Activated CD8-positive, alpha-beta memory T cell treated with anti-CD3 and anti-CD28 coated beads for 36 hours (primary cell): ENCODE data around the gene NCAPD2. TPM values are rescaled to one million over a fixed set of nuclear protein-coding genes. Genes with fewer than 3 reads are reported as not detected.
"Not testable (repeated sequence)": the region's sequence is repeated elsewhere in the genome, so short reads cannot be mapped to it uniquely, and the experiment has no call there.

ENCODE experiments used
- CTCF ChIA-PET: fragments of 350-600 bp; sonication (Branson Sonifier 250); formaldehyde crosslinking; loops from one replicate; lab custom pipeline; 2021; ENCODE audit warnings: antibody characterized with exemption; lab: Charles Lee
- POLR2A ChIA-PET: fragments of 350-600 bp; sonication (Branson Sonifier 250); formaldehyde crosslinking; loops from one replicate; lab custom pipeline; 2021; ENCODE audit warnings: antibody characterized with exemption; lab: Charles Lee
- total RNA-seq, 2 experiments: library from RNA; stranded (reverse); gene quantifications; one replicate each; pipeline ENCODE4 v1.2.3, GENCODE V29; 2021

The NCAPD2 gene
- total RNA-seq, 2 experiments from 2014 or later = 120 to 121 TPM

DNA sequence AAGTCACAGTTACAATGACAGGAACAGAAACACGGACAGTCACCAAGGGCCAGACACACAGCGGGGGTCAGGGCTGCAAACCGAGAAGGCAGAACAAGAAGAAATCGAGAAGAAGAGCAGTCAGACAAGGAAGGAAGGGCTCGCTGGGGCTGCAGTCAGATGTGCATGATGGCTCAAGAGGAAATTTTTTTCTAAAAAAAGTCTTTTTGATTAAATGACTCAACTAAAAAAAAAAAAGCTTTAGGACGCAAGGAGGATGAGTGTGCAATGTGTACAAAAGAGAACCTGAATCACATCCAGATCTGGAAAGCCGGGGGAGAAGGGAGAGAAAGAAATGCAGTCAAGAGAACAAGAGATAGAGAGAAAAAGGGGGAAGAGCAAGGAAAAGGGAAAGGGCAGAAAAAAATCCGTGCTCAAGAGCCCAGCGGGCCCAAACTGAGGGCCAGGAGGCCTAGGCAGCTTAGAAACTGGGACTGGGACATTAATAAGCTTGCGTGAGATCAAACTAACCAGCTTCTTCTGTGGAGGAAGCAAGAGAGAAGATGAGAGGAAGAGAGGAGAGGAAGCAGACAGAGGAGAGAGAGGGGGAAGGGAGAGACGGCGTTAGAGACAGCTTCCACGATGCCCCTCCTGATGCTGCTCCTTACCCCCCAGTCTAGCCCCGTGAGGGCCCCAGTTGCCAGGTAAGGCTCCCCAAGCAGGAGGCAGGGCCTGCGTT is 55.2 kb downstream of the NCAPD2 start:
- ChIA-PET CTCF (interaction anchor here (0.6 to 1.0 kb wide), 2 partner anchors 9 to 42 kb away, joined by 4 to 5 read pairs; no protein-coding TSS in a partner anchor), POLR2A (interaction anchor here (0.8 to 0.9 kb wide), 2 partner anchors 10 to 13 kb away, joined by 3 read pairs; no protein-coding TSS in a partner anchor)

DNA sequence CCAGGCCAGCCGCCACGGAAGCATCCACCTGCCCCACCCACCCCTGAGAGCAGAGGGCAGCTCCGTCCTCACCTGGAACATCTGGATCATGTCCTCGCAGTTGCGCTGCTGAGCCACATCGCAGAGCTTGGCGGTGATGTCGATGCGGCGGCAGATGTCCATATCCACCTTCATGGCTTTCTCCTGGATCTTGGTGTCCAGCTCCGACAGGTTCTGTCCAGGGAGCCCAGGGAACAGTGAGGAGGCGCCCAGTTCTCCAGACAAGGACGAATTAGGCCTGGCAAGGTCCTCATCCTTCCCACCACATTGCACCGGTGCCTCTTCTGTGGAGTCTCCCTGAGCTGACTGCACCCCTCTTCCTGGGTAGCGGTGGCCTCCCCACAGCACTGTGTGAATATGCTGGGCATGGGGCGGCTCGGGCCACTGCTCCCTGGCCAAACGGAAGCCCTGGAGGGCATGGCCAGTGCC is 55.8 kb downstream of the NCAPD2 start:
- CTCF ChIA-PET = interaction anchor here (1.0 to 2.6 kb wide), 2 partner anchors 8 to 15 kb away, joined by 4 to 8 read pairs; partner anchors contain the start of gene GAPDH
- POLR2A ChIA-PET = interaction anchor here (0.8 to 0.9 kb wide), 2 partner anchors 10 to 14 kb away, joined by 3 read pairs; no protein-coding TSS in a partner anchor

DNA sequence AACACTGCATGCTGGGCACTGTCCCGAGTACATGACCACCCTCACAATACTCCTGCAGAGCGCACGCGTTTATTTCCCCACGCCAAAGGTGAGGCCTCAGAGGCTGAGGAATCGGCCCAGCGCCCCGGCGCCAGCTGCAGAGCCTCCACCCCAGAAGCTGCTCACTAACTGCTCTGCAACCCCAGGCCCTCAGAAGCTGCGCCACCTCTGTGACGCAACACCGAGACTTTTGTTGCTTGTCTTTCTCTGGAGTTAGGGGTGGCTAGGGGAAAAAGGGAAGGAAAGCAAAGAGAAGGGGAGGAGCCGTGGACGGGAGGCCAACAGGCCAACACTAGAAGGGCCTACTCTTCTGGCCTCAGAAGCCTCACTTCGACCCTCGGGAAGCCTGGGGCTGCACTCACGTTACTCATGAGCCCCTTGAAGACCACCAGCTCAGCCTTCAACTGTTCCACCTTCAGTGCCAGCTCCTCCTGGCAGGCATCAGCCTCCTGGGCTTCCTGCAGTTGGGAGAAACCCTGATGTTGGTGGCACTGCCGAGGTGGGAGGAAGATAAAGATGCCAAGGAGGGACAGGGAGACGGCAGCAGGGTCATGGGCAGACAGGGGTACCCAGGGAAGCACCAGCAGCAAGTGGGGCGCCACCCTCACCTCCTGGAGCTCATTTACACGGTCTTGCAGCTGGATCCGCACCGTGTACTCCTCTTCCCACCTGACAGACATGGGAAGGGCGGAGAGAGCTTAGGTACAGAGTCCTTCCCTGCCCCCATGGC is 56.6 kb downstream of the NCAPD2 start:
- ChIA-PET POLR2A (interaction anchor here (0.8 to 1.8 kb wide), 4 partner anchors 11 to 14 kb away, joined by 3 to 5 read pairs (median 4); no protein-coding TSS in a partner anchor), CTCF (interaction anchor here (2.6 kb wide), 1 partner anchor 15 kb away, joined by 8 read pairs; the partner anchor contains the start of gene GAPDH)

DNA sequence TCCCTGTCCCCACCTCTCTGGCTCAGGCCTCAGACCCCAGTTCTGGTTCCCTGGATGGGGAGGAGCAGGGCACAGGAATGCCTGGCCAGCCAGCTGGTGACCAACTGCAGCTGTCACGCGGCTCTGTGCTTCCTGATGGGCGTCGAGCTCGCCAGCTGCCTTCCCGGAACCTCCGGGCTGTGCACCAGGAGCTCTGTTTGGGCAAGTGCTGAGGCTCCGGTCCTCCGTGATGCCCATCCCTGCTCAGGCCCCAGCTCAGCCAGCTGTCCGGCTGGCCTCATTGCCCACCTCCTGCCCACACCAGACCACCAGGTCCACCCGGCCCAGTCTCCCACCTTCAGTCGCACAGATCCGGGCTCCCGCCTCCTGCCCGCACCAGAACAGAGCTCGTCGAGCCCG is 57.2 kb downstream of the NCAPD2 start:
- ChIA-PET POLR2A (interaction anchor here (0.8 to 1.8 kb wide), 3 partner anchors 12 to 15 kb away, joined by 3 to 5 read pairs (median 5); no protein-coding TSS in a partner anchor), CTCF (interaction anchor here (0.5 to 3.9 kb wide), 3 partner anchors 13 to 46 kb away, joined by 3 to 13 read pairs (median 8); partner anchors contain the start of gene GAPDH)

DNA sequence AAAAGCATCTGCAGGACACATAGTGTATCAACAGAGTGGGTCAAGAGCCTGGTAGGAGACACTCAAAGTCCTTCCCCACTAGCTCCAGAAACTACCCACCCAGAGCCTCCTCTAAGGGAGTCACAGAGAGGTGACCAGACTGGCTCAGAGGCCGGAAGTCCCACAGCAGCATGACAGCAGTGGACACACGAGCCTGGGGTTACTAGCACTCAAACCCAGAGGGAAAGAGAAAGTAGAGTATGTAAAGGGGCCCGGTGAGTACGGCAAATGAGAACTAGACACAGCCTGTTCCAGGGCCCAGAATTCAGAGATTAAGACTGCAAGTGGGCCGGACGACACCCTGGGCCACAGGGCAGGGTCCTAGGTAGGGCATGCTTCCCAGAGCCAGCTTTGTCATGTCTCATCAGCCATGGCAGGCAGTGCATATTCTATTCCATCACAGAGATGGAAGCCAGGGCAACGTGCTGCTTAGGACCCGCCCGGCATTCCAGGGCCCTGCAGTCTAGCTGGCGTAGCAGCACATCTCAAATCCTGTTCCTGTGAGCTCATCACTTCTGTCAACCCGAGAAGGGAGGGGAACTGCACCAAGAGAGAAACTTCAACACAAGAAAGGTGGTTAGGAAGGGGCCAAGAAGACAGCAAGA is 57.7 kb downstream of the NCAPD2 start:
- ChIA-PET CTCF (interaction anchor here (0.5 to 3.9 kb wide), 4 partner anchors 12 to 45 kb away, joined by 3 to 13 read pairs (median 6); partner anchors contain the start of gene GAPDH), POLR2A (interaction anchor here (0.8 to 1.8 kb wide), 3 partner anchors 12 to 15 kb away, joined by 3 to 5 read pairs (median 5); no protein-coding TSS in a partner anchor)

DNA sequence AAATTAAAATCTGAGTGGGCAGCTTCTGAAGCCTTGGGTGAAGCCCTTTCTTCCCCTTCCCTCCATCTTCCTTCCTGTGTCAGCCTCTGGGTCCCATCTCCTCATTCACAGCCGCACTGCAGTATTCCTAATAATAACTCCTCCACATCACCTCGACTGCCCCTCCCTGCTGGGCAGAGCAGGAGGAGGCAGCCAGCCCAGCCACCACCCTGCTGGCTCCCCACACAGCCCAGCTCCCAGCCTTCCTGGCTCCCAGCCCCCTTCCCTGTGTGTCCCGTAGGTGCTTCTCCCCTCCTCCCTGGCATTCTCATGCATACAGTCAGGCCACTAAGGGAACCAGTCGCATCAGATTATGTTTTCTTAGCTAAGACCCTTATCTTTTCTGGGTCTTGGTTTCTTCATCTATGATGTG is 58.2 kb downstream of the NCAPD2 start:
- ChIA-PET POLR2A (interaction anchor here (1.8 kb wide), 1 partner anchor 16 kb away, joined by 5 read pairs; no protein-coding TSS in a partner anchor), CTCF (interaction anchor here (1.1 to 3.9 kb wide), 3 partner anchors 12 to 17 kb away, joined by 5 to 13 read pairs (median 8); partner anchors contain the start of gene GAPDH)

DNA sequence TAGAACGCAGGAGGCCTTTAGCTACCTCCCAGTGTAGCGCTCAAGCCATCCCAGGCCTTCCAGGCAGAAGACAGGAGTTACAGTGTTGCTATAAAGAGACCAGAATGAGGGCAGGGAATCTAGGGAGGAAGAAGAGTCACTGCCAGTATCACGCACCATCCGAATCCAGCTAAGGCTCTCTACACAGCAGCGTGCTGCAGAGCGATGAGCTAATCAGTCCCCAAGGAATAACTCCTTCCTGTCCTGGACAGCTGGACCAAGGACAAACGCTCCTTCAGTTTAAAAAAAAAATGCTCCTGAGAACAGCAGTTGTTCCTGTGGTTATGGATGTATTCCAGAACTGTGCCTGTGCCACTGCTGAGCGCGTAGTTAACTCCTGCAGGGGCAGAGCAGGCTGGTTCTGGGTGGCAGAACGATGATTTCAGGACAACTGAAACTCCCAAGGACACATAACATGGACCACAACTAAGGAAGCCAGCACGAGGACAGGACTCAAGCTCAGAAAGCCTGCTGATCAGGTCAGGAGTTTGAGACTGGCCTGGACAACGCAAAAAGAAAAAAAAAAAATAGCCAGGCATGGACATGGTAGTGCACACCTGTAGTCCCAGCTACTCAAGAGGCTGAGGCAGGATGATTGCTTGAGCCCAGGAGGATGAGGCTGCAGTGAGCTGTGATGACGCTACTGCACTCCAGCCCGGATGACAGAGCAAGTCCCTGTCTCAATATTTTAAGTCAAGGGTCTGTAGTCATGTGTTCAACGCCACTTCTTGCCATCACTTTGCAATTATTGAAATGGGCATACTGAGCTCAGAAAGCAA is 59.4 kb downstream of the NCAPD2 start:
- ChIA-PET CTCF (interaction anchor here (0.7 to 3.9 kb wide), 7 partner anchors 11 to 101 kb away, joined by 3 to 23 read pairs (median 9); partner anchors contain the start of gene TAPBPL), POLR2A (no interaction called here)

DNA sequence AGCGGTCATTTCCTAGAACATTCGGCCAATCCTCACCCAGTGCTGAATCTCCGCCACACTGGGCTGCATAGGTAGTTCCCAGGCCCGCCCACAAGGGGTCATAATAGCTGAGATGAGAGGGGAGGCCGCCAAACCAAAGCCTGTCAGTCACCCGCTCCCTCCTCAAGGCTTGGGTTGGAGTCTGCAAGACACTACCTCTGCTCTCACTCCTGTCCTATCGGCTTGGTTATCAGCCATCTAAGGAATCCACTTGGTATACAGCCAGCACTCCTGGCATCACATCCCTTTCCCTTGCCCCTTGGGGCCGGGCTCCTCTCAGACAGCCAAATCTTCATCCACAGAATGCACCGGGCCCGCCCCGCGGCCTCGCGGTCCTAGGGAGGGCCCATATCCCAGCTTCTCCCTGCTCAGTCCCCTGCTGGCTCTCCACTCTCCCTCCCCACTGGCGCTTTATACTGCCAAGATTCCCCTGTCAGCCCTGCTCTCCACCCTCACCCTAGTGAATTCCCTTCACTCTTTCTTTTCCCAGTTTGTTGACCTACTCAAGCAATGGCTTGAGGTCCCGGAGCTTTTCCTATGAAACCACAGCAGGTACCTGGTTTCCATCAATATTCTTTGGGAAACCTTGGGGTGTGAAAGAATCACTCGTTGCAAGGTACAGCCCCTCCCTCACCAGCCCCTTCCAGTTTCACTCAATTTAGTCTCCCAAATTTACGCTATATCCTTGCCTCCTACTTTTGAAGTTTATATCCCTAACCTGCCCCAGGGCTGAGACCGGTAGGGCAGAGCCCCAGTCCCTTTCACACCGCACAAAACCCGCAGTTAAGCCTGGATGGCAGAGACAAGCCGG is 60.5 kb downstream of the NCAPD2 start:
- POLR2A ChIA-PET = interaction anchor here (0.6 to 1.2 kb wide), 4 partner anchors 14 to 41 kb away, joined by 3 to 6 read pairs (median 4); partner anchors contain the start of genes GAPDH and NOP2
- CTCF ChIA-PET = interaction anchor here (1.0 to 3.9 kb wide), 7 partner anchors 9 to 49 kb away, joined by 3 to 23 read pairs (median 9); no protein-coding TSS in a partner anchor

DNA sequence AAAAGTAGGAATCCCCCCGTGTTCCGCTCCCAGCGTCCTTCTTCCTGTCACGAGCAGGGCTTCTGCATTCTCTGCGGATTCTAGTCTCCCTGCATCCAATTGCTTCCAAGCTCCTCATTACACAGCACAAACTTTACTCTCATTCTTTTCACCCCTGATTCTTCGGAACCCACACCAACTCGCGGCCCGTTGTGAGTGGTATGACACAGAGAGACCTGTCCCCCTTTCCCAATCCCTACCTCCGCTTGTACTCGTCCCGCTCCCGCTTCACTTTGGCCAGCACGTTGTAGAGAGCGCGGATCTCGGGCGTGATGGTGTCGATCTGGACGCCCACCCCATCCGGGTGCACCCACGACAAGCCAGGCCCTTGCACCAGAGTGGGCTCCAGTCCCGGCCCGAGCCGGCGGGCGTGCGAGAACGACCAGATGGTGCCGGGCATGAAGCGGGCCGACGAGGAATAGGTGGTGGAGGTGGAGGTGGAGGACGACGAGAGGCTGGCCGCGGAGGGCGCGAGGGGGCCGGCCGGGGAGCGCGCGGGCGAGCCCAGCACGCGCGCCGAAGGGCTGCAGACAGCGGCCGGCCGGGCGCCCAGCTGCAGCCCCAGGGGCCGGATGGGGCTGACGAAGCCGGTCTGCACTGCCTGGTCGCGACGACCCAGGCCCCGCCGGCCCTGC is 61.3 kb downstream of the NCAPD2 start:
- CTCF ChIA-PET = interaction anchor here (1.0 to 3.9 kb wide), 7 partner anchors 9 to 45 kb away, joined by 3 to 23 read pairs (median 9); no protein-coding TSS in a partner anchor
- POLR2A ChIA-PET = interaction anchor here (0.6 to 1.2 kb wide), 4 partner anchors 21 to 220 kb away, joined by 3 to 6 read pairs (median 4); partner anchors contain the start of gene GAPDH

DNA sequence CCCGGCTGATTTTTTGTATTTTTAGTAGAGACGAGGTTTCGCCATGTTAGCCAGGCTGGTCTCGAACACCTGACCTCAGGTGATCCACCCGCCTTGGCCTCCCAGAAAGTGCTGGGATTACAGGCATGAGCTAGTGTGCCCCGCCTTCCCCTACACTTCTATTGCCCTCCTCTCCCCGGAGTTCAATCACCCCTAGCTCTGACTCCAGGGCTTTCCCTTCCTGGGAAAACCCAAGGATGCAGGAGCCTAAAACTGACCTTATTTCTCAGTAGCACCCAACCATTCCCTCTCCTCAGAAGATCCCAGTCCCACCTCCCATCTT is 62.6 kb downstream of the NCAPD2 start:
- POLR2A ChIA-PET = not testable (repeated sequence)
- CTCF ChIA-PET = interaction anchor here (1.1 to 2.6 kb wide), 4 partner anchors 18 to 167 kb away, joined by 3 to 18 read pairs (median 6); partner anchors contain the start of gene ZNF384

DNA sequence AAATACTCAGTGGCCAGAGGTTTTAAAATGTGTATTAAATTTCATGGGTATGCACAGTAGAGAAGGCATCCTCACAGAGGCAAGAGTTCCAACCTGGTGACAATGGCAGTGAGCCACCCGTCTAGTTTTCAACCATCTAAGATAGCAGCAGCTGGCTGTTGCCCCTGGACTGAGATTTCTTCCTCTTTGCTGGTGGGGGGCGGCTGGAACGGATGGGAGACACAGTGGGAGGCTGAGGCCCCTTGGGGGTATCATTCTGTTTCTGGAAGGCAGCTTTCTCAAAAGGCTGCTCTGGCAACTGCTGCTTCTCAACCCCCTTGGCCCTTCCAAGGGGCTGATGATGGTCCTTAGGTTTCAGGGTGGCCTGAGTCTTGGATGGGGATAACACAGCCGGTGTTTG is 63.0 kb downstream of the NCAPD2 start:
- POLR2A ChIA-PET = interaction anchor here (1.5 to 2.2 kb wide), 2 partner anchors 17 to 22 kb away, joined by 10 to 13 read pairs; partner anchors contain the start of gene GAPDH
- CTCF ChIA-PET = interaction anchor here (1.0 to 2.6 kb wide), 9 partner anchors 8 to 167 kb away, joined by 3 to 18 read pairs (median 4); partner anchors contain the start of gene ZNF384

DNA sequence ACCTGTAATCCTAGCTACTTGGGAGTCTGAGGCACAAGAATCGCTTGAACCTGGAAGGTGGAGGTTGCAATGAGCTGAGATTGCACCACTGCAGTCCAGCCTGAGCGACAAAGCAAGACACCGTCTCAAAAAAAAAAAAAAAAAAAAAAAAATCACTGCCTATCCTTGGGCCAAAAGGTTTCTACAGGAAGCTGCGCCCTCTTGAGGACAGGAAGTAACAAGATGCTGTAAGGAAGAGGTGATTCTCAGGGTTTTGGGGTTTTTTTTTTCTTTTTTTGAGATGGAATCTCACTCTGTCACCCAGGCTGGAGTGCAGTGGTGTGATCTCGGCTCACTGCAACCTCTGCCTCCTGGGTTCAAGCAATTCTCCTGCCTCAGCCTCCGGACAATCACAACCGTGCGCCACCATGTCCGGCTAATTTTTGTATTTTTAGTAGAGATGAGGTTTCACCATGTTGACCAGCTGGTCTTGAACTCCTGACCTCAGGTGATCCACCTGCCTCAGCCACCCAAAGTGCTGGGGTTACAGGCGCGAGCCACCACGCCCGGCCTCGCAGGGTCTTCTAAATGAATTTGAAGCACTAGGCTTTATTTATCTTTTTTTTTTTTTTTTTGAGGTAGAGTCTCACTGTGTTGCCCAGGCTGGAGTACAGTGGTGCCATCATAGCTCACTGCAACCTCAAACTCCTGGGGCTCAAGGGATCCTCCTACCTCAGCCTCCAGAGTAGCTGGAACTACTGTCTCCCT is 64.3 kb downstream of the NCAPD2 start:
- CTCF ChIA-PET = interaction anchor here (0.6 to 2.6 kb wide), 17 partner anchors 8 to 373 kb away, joined by 3 to 18 read pairs (median 4); partner anchors contain the start of gene ZNF384
- POLR2A ChIA-PET = interaction anchor here (0.5 to 2.2 kb wide), 6 partner anchors 12 to 131 kb away, joined by 4 to 13 read pairs (median 6); partner anchors contain the start of genes GAPDH and ZNF384

DNA sequence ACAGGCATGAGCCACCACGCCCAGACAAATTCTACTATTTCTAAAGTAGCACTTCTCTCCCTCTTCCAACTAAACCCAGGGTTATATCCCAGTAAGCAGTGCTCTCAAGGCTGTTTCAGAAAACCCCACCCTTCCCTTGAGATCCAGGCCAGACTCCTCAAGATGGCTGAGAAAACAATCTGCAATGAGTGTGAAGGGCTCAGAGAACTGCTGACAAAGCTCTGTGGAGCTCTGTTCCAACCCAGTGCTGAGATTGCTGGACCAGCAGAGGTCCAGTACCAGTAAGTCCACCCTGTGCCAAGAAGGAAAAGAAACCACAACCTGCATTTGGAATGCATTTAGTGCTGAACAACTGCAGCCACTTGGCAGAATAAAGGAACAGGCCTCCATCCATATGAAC is 65.6 kb downstream of the NCAPD2 start:
- ChIA-PET CTCF (interaction anchor here (0.9 to 2.4 kb wide), 3 partner anchors 11 to 196 kb away, joined by 3 to 7 read pairs (median 3); no protein-coding TSS in a partner anchor), POLR2A (no interaction called here)

DNA sequence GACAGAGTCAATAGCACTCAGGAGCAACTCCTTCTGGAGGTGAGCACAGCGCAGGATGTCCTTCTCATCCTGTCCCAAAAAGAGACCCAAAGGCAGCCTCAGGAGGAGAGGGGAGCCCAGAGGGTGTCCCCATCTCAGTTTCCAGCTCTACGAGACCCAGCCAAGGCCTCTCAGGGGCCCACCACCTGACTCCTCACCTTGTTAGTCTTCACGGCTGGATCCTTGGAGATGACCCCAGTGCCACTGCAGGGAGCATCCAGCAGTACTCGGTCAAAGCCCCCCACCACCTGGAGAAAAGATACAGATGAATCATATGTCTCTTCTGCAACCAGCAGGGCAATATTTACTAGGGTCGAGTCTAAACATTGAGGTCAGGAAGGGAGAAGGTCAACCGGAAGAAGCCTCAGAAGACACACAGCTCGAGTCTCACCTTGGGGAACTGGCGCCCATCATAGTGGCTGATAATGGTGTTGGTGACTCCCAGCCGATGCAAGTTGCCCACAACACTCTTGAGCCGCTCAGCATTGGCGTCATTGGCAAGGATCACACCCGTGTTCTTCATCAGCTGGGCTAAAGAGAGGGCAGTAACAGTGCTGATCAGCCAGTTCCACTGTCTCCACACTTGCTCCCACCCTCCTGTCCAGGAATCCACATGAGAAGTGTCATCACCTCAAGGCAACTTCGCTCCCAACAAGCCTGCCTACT is 66.8 kb downstream of the NCAPD2 start:
- CTCF ChIA-PET = no interaction called here
- POLR2A ChIA-PET = no interaction called here
